Upper lobe of left lung (tissue), 4 donors: Measurements from ENCODE around the gene PTGR2.

Source experiments
- EP300 ChIP-seq, 4 donors: sonication (generic); formaldehyde crosslinking; IDR thresholded peaks; one replicate each; pipeline ENCODE4 v1.5.1; 2017; ENCODE audit warnings: antibody characterized with exemption in 4 of 4, control low read depth in 2 of 4
- POLR2A ChIP-seq, 4 donors: fragments of 450-650 bp; IDR thresholded peaks; one replicate each; pipeline ENCODE4 v1.5.1; 2016 to 2017; ENCODE audit warnings: antibody characterized with exemption in 4 of 4, mild to moderate bottlenecking in 2 of 4
- POLR2AphosphoS5 ChIP-seq, 2 donors: sonication (generic); formaldehyde crosslinking; IDR thresholded peaks; one replicate each; pipeline ENCODE4 v1.5.1; 2017; ENCODE audit warnings: antibody characterized with exemption in 2 of 2
- TF ChIP-seq, protein P1 (sequence below), 6 experiments: fragments of 450-650 bp in 4 of 6; fragments of 200-600 bp in 2 of 6; sonication (generic) in 2 of 6; IDR thresholded peaks; one replicate each; pipeline ENCODE4 v1.5.1; 2016 to 2019; ENCODE audit warnings: antibody characterized with exemption in 6 of 6

DNA sequence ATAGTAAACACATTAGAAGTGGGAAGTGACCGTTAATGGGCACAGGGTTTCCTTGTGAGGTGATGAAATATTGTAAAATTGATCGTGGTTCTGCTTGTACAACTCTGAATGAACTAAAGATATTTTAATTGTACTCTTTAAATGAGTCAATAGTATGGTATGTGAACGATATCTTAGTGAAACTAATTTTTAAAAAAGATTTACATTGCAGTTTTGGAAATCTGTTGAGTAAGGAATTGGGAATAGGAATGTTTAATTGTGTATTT, 36.8 kb downstream of the PTGR2 start:
- TF ChIP-seq POLR2A (IDR thresholded peaks at IDR 0.05): no peak
- TF ChIP-seq EP300 (IDR thresholded peaks at IDR 0.05): no peak
- TF ChIP-seq, protein P1, sequence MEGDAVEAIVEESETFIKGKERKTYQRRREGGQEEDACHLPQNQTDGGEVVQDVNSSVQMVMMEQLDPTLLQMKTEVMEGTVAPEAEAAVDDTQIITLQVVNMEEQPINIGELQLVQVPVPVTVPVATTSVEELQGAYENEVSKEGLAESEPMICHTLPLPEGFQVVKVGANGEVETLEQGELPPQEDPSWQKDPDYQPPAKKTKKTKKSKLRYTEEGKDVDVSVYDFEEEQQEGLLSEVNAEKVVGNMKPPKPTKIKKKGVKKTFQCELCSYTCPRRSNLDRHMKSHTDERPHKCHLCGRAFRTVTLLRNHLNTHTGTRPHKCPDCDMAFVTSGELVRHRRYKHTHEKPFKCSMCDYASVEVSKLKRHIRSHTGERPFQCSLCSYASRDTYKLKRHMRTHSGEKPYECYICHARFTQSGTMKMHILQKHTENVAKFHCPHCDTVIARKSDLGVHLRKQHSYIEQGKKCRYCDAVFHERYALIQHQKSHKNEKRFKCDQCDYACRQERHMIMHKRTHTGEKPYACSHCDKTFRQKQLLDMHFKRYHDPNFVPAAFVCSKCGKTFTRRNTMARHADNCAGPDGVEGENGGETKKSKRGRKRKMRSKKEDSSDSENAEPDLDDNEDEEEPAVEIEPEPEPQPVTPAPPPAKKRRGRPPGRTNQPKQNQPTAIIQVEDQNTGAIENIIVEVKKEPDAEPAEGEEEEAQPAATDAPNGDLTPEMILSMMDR (IDR thresholded peaks at IDR 0.05): no peak
- no peak for TF ChIP-seq POLR2AphosphoS5 (IDR thresholded peaks at IDR 0.05)
